CD4-positive, CD25-positive, alpha-beta regulatory T cell (primary cell): Measurements from ENCODE around the gene GAL3ST1. TPM values are rescaled to one million over a fixed set of nuclear protein-coding genes. Genes with fewer than 3 reads are reported as not detected.
A peak's percentile ranks its signal among the peaks of the same experiment; 100 is the strongest.

Source experiments
- ATAC-seq, 2 donors: fragments of 150-1000 bp; cut with Tn5 transposase; one replicate each; pipeline ENCODE4 v1.10.0; 2021; ENCODE audit warnings: low read depth in 2 of 2, moderate number of reproducible peaks in 2 of 2, moderate library complexity in 1 of 2
- DNase-seq, 3 donors: peaks; one replicate each; pipeline versions ENCODE4 v3.0.0 to v3.0.0-alpha.2; 2012 to 2022; ENCODE audit warnings: mixed read lengths in 1 of 3
- H3K27ac ChIP-seq: one replicate; pipeline ENCODE4 v1.7.0; 2013; ENCODE audit warnings: mild to moderate bottlenecking, low read length; ENCODE audit not compliant: insufficient read depth, poor library complexity, severe bottlenecking
- H3K27me3 ChIP-seq: one replicate; pipeline ENCODE4 v1.7.0; 2013; ENCODE audit warnings: low read length; ENCODE audit not compliant: control insufficient read depth, insufficient read depth
- H3K36me3 ChIP-seq: one replicate; pipeline ENCODE4 v1.7.0; 2013; ENCODE audit warnings: mild to moderate bottlenecking, low read length, moderate library complexity; ENCODE audit not compliant: control insufficient read depth, insufficient read depth
- H3K4me1 ChIP-seq: 2 replicates; pipeline ENCODE4 v1.7.0; 2013; ENCODE audit warnings: mild to moderate bottlenecking, low read length; ENCODE audit not compliant: insufficient read depth, control insufficient read depth, poor library complexity, severe bottlenecking
- H3K4me3 ChIP-seq: one replicate; pipeline ENCODE4 v1.7.0; 2013; ENCODE audit warnings: low read depth, mild to moderate bottlenecking, low read length, moderate library complexity
- H3K9me3 ChIP-seq, 2 experiments: 1 replicate in 1 of 2; 2 replicates in 1 of 2; pipeline ENCODE4 v1.7.0; 2013; ENCODE audit warnings: low read length in 2 of 2, mild to moderate bottlenecking in 1 of 2, moderate library complexity in 1 of 2; ENCODE audit not compliant: control insufficient read depth in 2 of 2
- H3K27ac Mint-ChIP-seq, 3 donors: one replicate each; pipeline ENCODE4 v1.8.0; 2020 to 2022; ENCODE audit warnings: mild to moderate bottlenecking in 3 of 3, mixed read lengths in 3 of 3, moderate library complexity in 2 of 3
- H3K27me3 Mint-ChIP-seq: one replicate; pipeline ENCODE4 v1.8.0; 2022; ENCODE audit warnings: mild to moderate bottlenecking, mixed read lengths
- H3K36me3 Mint-ChIP-seq: one replicate; pipeline ENCODE4 v1.8.0; 2020; ENCODE audit warnings: mixed read lengths
- H3K4me1 Mint-ChIP-seq, 4 donors: one replicate each; pipeline ENCODE4 v1.8.0; 2020 to 2022; ENCODE audit warnings: mixed read lengths in 4 of 4, mild to moderate bottlenecking in 1 of 4
- H3K4me3 Mint-ChIP-seq, 4 donors: one replicate each; pipeline ENCODE4 v1.8.0; 2020 to 2022; ENCODE audit warnings: mild to moderate bottlenecking in 4 of 4, mixed read lengths in 4 of 4, moderate library complexity in 3 of 4
- H3K9me3 Mint-ChIP-seq, 7 donors: one replicate each; pipeline ENCODE4 v1.8.0; 2020 to 2022; ENCODE audit warnings: mixed read lengths in 7 of 7, mild to moderate bottlenecking in 3 of 7, moderate library complexity in 2 of 7
- polyA plus RNA-seq, 4 donors: library from polyadenylated mRNA; unstranded; fragments of 300-500 nt; fragmentation: Illumina TruSeq; gene quantifications; one replicate each; pipeline ENCODE4 v1.2.3, GENCODE V29; 2021
- total RNA-seq: library from RNA; stranded (reverse); gene quantifications from one replicate; pipeline ENCODE4 v1.2.3, GENCODE V29; 2022

GAL3ST1 gene
- total and polyA plus RNA-seq, 5 donors from 2014 or later = 0.44 to 0.49 TPM; not detected in 3

DNA sequence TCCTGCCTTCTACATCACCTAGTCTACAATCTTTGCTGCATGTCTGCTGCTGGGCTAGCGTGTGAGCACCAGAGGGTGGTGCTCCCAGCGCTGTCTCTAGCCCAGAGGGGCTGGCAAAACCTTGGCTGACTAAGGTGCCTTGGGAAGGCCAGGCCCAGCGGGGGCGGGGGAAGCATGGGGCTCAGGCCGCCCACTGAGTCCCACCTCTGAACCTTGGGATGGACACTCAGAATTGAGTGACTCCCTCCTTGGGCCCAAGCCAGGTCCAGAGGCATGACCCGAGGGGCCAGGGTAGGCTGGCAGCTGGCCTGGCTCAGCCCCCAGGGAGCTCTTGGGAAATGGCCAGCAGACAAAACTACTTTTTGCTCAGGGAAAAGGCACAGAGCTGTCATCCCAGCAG lies 7.6 kb upstream of the GAL3ST1 start:
- peaks cover 0 to 2% (median 0%) of the 10 kb centered on the region in 4 donors for H3K4me1 Mint-ChIP-seq

DNA sequence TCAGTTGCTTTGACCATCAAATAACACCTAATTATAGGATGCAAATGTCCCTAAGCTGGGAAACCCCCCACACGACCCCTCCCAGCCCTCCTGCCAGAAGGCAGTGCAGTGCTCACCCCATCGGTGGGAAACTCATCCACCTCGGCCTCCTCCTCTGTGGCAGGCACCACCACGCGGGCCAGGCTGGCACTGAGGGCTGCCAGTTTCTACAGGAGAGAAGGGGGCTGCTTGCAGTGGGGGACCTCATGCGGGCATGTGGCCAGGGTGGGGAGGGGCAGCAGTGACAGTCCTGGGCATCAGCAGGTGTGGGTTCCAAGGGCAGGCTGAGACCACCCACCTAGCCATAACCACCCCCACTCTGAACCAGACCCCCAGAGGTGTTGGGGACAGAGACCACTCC lies 6.4 kb upstream of the GAL3ST1 start:
- DNase-seq (no peak), ATAC-seq (no peak)
- H3K27ac ChIP-seq = no peak overlapping the region
- no peaks in the 10 kb centered on the region for H3K27me3 ChIP-seq
- H3K4me3 ChIP-seq = no peak overlapping the region
- Mint-ChIP-seq H3K4me1 (peaks cover 0 to 5% (median 1%) of the 10 kb centered on the region in 4 donors), H3K9me3 (peaks cover 0 to 3% (median 0%) of the 10 kb centered on the region in 7 donors), H3K4me3 (no peak overlapping the region), H3K27ac (no peak overlapping the region), H3K36me3 (peaks cover 47% of the 10 kb centered on the region), H3K27me3 (no peaks in the 10 kb centered on the region)
- peaks cover 94% of the 10 kb centered on the region for H3K36me3 ChIP-seq
- no peaks in the 10 kb centered on the region for H3K4me1 ChIP-seq
- peaks cover 0 to 7% of the 10 kb centered on the region in 2 experiments for H3K9me3 ChIP-seq

More for the DNA sequence above, 7.6 kb upstream of the GAL3ST1 start:
- Histone ChIP-seq H3K9me3 (peaks cover 0 to 7% of the 10 kb centered on the region in 2 experiments), H3K27me3 (no peaks in the 10 kb centered on the region), H3K4me1 (no peaks in the 10 kb centered on the region), H3K27ac (no peak overlapping the region), H3K4me3 (no peak overlapping the region), H3K36me3 (peaks cover 94% of the 10 kb centered on the region)
- no peaks in the 10 kb centered on the region for H3K27me3 Mint-ChIP-seq
- DNase-seq (no peak), ATAC-seq (no peak)
- H3K9me3 Mint-ChIP-seq = peaks cover 0 to 3% (median 0%) of the 10 kb centered on the region in 7 donors
- H3K4me3 Mint-ChIP-seq = no peak overlapping the region
- H3K36me3 Mint-ChIP-seq = peaks cover 47% of the 10 kb centered on the region
- no peak overlapping the region for H3K27ac Mint-ChIP-seq

DNA sequence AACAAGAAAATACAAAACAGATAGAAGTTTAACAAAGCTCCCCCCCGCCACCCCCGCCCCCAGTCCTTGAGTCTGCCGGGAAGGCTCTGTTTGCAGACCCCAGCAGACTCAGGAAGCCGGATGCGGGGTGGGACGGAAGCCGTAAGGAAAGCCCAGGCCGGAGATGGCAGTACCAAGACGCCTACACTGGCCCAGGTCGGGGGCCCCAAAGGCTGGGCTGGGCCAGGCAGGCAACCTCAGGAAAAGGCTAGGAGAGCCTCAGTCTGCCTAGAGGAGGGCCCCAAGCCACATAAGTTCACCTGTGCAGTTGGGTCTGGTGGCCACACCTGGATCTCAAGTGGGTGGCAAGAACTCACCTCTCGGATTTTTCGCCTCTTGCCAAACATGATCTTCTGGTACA lies 4.0 kb upstream of the GAL3ST1 start:
- H3K27ac Mint-ChIP-seq = no peak overlapping the region
- Histone ChIP-seq H3K4me3 (no peak overlapping the region), H3K9me3 (peaks cover 0 to 7% of the 10 kb centered on the region in 2 experiments), H3K4me1 (peaks cover 3% of the 10 kb centered on the region), H3K36me3 (peaks cover 80% of the 10 kb centered on the region), H3K27me3 (no peaks in the 10 kb centered on the region), H3K27ac (no peak overlapping the region)
- peaks cover 0 to 15% (median 1%) of the 10 kb centered on the region in 4 donors for H3K4me1 Mint-ChIP-seq
- H3K36me3 Mint-ChIP-seq = peaks cover 45% of the 10 kb centered on the region
- H3K4me3 Mint-ChIP-seq = no peak overlapping the region
- peaks cover 0 to 3% (median 0%) of the 10 kb centered on the region in 7 donors for H3K9me3 Mint-ChIP-seq
- ATAC-seq = no peak
- peaks cover 4% of the 10 kb centered on the region for H3K27me3 Mint-ChIP-seq
- DNase-seq = no peak

DNA sequence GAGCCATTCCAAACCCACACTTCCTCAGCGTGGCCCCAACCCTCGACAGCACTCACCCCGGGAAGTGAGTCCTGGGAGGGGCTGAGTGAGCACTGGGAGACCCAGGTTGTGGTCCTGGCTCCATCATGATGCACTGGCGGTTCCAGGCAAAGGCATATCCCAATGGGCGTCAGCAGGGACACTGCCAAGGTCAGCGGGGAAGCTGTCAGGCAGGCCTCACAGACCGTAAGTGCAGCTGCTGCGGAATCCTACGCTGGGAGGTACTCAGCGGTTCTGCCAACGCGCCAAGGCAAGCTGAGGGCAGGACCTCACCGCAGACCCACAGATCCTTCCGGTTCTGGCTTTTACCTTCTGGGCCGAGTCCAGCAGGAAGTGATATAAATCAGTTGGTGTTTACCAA lies 1.4 kb upstream of the GAL3ST1 start:
- Mint-ChIP-seq H3K27ac (no peak overlapping the region), H3K36me3 (peaks cover 41% of the 10 kb centered on the region), H3K27me3 (peaks cover 17% of the 10 kb centered on the region), H3K4me1 (peaks cover 0 to 15% (median 0%) of the 10 kb centered on the region in 4 donors), H3K4me3 (no peak overlapping the region), H3K9me3 (peaks cover 0 to 2% (median 0%) of the 10 kb centered on the region in 7 donors)
- peak in 1 of 3 donors; percentile 10 for DNase-seq
- peaks cover 56% of the 10 kb centered on the region for H3K36me3 ChIP-seq
- no peak for ATAC-seq
- H3K27me3 ChIP-seq = no peaks in the 10 kb centered on the region
- H3K4me3 ChIP-seq = no peak overlapping the region
- peaks cover 0 to 7% of the 10 kb centered on the region in 2 experiments for H3K9me3 ChIP-seq
- H3K4me1 ChIP-seq = peaks cover 3% of the 10 kb centered on the region
- no peak overlapping the region for H3K27ac ChIP-seq

DNA sequence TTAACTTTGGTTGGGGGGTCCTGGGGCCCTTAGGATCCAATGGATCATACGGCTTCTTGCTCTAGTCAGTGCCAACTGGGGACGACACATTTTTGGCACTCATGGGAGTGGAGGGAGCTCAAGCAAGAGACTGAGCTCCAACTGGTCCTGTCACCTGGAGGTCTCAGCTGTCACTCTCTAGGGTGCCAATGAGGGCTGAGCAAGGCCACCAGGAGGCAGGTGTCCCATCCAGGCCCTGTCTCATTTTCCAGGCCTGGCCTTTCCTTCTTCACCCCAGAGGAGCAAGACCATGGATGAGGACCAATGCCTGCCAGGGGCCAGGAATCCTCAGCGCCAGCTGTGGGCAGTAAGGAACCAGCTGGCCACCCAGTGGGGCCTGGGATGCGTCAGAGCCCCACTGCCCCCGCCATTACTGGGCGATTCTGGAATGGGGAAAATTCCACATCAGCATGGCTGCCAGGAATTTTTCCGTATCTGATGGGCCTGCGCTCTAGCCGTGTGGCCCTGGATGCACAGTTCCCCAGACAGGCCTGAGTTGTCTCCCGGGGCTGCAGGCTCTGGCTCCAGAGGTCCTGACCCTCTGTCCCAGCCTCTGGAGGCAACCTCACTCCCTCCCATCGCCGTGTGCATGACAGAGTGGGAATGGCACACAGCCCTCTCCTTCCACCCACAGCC lies 669 bp upstream of the GAL3ST1 start:
- Histone ChIP-seq H3K9me3 (peaks cover 0 to 4% of the 10 kb centered on the region in 2 experiments), H3K27ac (no peak overlapping the region), H3K36me3 (peaks cover 48% of the 10 kb centered on the region), H3K27me3 (no peaks in the 10 kb centered on the region), H3K4me1 (peaks cover 3% of the 10 kb centered on the region), H3K4me3 (no peak overlapping the region)
- H3K9me3 Mint-ChIP-seq = peaks cover 0 to under 1% (median 0%) of the 10 kb centered on the region in 7 donors
- ATAC-seq (peak in 1 of 2 donors; percentile 10), DNase-seq (no peak)
- H3K27me3 Mint-ChIP-seq = peaks cover 21% of the 10 kb centered on the region
- H3K4me3 Mint-ChIP-seq = no peak overlapping the region
- peaks cover 39% of the 10 kb centered on the region for H3K36me3 Mint-ChIP-seq
- peaks cover 0 to 15% (median 0%) of the 10 kb centered on the region in 4 donors for H3K4me1 Mint-ChIP-seq
- no peak overlapping the region for H3K27ac Mint-ChIP-seq

DNA sequence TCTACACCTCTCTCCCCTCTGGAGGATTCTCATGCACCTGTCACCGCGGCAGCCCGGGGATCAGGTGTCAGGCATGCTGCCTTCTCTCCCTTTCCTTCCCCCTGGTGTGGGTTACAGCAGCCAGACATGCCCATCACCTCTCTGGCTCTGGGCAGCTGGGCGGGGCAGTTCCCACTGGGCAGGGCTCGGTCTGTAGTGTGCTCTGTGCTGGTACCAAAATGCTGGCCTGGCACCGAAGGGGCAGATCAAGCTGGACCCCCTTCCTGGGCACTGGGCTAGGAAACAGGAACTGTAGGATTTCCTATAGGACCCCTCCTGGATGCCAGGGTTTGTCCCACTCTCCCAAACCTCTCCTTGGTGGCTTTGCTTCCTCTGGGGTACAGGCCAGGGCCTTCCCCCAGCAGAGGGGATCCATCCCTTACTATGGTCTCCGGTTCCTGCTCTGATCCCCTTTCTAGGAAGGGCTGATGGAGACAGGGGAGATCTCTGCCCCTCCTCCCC lies 821 bp downstream of the GAL3ST1 start:
- H3K27ac ChIP-seq = no peak overlapping the region
- peaks cover 3% of the 10 kb centered on the region for H3K4me1 ChIP-seq
- peaks cover 29% of the 10 kb centered on the region for H3K36me3 Mint-ChIP-seq
- H3K4me1 Mint-ChIP-seq = peaks cover 0 to 15% (median 0%) of the 10 kb centered on the region in 4 donors
- H3K27me3 Mint-ChIP-seq = peaks cover 33% of the 10 kb centered on the region
- ATAC-seq (no peak), DNase-seq (no peak)
- no peak overlapping the region for H3K27ac Mint-ChIP-seq
- H3K9me3 Mint-ChIP-seq = no peaks in the 10 kb centered on the region
- peaks cover 33% of the 10 kb centered on the region for H3K36me3 ChIP-seq
- H3K4me3 ChIP-seq = no peak overlapping the region
- no peaks in the 10 kb centered on the region for H3K9me3 ChIP-seq
- H3K27me3 ChIP-seq = no peaks in the 10 kb centered on the region
- H3K4me3 Mint-ChIP-seq = no peak overlapping the region

DNA sequence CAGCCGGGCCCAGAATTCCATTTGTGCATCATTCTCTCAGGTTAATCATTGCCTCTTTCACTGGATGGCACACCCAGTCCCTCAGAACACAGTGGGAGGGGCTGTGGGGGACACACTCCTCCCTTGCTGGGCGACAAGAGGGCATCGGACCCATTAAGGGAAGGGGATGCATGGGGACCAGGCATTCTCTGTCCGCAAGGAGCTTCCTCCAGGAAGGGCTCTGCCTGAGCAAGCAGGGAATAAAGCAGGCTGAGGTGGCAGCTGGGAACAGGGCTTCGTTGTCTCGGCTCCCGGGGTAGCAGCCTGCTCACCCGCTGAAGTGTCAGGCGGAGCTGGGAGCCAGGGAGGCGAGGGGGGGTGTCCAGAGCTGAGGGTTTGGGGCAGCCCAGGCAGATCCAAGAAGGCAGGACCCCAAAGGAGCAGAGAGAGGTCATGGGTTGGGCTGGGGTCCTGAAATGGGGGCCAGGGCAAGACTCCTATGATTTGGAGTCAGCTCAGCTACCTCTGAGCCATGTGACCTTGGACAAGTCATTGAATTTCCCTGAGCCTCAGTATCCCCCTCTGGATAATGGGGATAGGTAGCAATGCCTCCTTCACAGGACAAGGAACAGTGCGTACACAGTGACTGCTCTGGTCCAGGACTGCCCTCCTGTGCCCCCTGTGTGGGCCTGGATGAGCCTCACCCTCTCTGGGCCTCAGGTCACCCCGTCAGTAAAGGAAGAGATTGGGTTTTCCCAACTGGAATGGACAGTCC lies 1.4 kb downstream of the GAL3ST1 start:
- no peaks in the 10 kb centered on the region for H3K9me3 Mint-ChIP-seq
- H3K4me3 Mint-ChIP-seq = no peak overlapping the region

More for the DNA sequence above, 1.4 kb downstream of the GAL3ST1 start:
- peaks cover 0 to 15% (median 0%) of the 10 kb centered on the region in 4 donors for H3K4me1 Mint-ChIP-seq
- H3K27ac ChIP-seq = no peak overlapping the region
- H3K27me3 Mint-ChIP-seq = peaks cover 33% of the 10 kb centered on the region
- no peak overlapping the region for H3K4me3 ChIP-seq
- no peaks in the 10 kb centered on the region for H3K9me3 ChIP-seq
- peaks cover 28% of the 10 kb centered on the region for H3K36me3 ChIP-seq
- H3K27me3 ChIP-seq = no peaks in the 10 kb centered on the region
- ATAC-seq (no peak), DNase-seq (no peak)
- H3K27ac Mint-ChIP-seq = no peak overlapping the region
- H3K36me3 Mint-ChIP-seq = peaks cover 26% of the 10 kb centered on the region
- peaks cover 3% of the 10 kb centered on the region for H3K4me1 ChIP-seq
